PFSK-1 (cell line): ENCODE measurements around the gene RMND1.

Source experiments
- POLR2AphosphoS5 ChIP-seq: IDR thresholded peaks from 2 replicates; pipeline ENCODE4 v1.6.1; 2012; ENCODE audit warnings: low read depth, mild to moderate bottlenecking, control low read depth, low read length, moderate library complexity
- TAF1 ChIP-seq: IDR thresholded peaks from 2 replicates; pipeline ENCODE4 v1.6.1; 2012; ENCODE audit warnings: low read length, control low read depth, borderline replicate concordance; ENCODE audit not compliant: insufficient read depth
- TF ChIP-seq, protein P1 (sequence below), 2 experiments: IDR thresholded peaks; 2 replicates each; pipeline versions ENCODE4 v1.6.1 to v1.8.0; 2011 to 2012; ENCODE audit warnings: low read depth in 2 of 2, low read length in 2 of 2, control low read depth in 1 of 2, inconsistent platforms in 1 of 2, mild to moderate bottlenecking in 1 of 2, moderate library complexity in 1 of 2; ENCODE audit not compliant: insufficient read depth in 1 of 2

DNA sequence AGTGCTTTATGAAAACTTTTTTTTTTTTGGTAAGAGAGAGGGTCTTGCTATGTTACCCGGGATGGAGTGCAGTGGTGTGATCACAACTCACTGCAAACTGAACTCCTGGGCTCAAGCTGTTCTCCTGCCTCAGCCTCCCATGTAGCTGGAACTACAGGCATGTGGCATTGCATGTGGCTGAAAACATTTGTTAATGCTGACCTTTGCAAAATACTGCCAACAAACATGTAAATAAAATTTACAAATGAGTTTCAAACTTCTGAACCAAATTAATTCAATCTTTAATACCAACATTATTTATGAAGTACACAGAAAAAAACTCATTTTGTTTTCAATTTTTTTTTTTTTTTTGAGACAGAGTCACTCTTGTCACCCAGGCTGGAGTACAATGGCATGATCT is 34.4 kb downstream of the RMND1 start:
- TF ChIP-seq TAF1, result no peak
- TF ChIP-seq POLR2AphosphoS5, result no peak
- TF ChIP-seq, protein P1, sequence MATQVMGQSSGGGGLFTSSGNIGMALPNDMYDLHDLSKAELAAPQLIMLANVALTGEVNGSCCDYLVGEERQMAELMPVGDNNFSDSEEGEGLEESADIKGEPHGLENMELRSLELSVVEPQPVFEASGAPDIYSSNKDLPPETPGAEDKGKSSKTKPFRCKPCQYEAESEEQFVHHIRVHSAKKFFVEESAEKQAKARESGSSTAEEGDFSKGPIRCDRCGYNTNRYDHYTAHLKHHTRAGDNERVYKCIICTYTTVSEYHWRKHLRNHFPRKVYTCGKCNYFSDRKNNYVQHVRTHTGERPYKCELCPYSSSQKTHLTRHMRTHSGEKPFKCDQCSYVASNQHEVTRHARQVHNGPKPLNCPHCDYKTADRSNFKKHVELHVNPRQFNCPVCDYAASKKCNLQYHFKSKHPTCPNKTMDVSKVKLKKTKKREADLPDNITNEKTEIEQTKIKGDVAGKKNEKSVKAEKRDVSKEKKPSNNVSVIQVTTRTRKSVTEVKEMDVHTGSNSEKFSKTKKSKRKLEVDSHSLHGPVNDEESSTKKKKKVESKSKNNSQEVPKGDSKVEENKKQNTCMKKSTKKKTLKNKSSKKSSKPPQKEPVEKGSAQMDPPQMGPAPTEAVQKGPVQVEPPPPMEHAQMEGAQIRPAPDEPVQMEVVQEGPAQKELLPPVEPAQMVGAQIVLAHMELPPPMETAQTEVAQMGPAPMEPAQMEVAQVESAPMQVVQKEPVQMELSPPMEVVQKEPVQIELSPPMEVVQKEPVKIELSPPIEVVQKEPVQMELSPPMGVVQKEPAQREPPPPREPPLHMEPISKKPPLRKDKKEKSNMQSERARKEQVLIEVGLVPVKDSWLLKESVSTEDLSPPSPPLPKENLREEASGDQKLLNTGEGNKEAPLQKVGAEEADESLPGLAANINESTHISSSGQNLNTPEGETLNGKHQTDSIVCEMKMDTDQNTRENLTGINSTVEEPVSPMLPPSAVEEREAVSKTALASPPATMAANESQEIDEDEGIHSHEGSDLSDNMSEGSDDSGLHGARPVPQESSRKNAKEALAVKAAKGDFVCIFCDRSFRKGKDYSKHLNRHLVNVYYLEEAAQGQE (IDR thresholded peaks at IDR 0.05; ENCODE audit: insufficient read depth in 1 of 2, low read depth in 2 of 2, low read length in 2 of 2), result no peak
